ENCODE data around the gene PACRG.

Gene PACRG

GRCh38 chr6:162921062-162921461 is 193.3 kb downstream of the PACRG start:
- no peaks in the 10 kb centered on the region for H3K9me3 ChIP-seq

GRCh38 chr6:162921510-162922040 is 193.8 kb downstream of the PACRG start:
- Histone ChIP-seq H3K9me3 (no peaks in the 10 kb centered on the region), H3K36me3 (no peaks in the 10 kb centered on the region), H3K4me1 (ENCODE audit: control insufficient read depth in 1 of 2, insufficient read depth in 1 of 2, low read depth in 1 of 2, low read length in 1 of 2) (no peaks in the 10 kb centered on the region), H3K4me3 (ENCODE audit: low read depth in 1 of 2, low read length in 1 of 2) (no peak overlapping the region), H3K27ac (no peak overlapping the region), H3K27me3 (no peaks in the 10 kb centered on the region)
- no peak for TF ChIP-seq CTCF (IDR thresholded peaks at IDR 0.05)

More at GRCh38 chr6:162921062-162921461, 193.3 kb downstream of the PACRG start:
- TF ChIP-seq CTCF (IDR thresholded peaks at IDR 0.05), result no peak
- Histone ChIP-seq H3K27me3 (no peaks in the 10 kb centered on the region), H3K27ac (no peak overlapping the region), H3K36me3 (no peaks in the 10 kb centered on the region), H3K4me3 (ENCODE audit: low read depth in 1 of 2, low read length in 1 of 2) (no peak overlapping the region), H3K4me1 (ENCODE audit: control insufficient read depth in 1 of 2, insufficient read depth in 1 of 2, low read depth in 1 of 2, low read length in 1 of 2) (no peaks in the 10 kb centered on the region)

- Histone ChIP-seq H3K27ac (no peak overlapping the region), H3K4me1 (ENCODE audit: control insufficient read depth in 1 of 2, insufficient read depth in 1 of 2, low read depth in 1 of 2, low read length in 1 of 2) (no peaks in the 10 kb centered on the region), H3K9me3 (no peaks in the 10 kb centered on the region), H3K4me3 (ENCODE audit: low read depth in 1 of 2, low read length in 1 of 2) (no peak overlapping the region), H3K27me3 (no peaks in the 10 kb centered on the region), H3K36me3 (no peaks in the 10 kb centered on the region)
- TF ChIP-seq CTCF (IDR thresholded peaks at IDR 0.05), result no peak
These were observed 194.9 kb downstream of the PACRG start for GRCh38 chr6:162922563-162923166.

- no peaks in the 10 kb centered on the region for H3K36me3 ChIP-seq
- H3K27ac ChIP-seq, result no peak overlapping the region
- no peaks in the 10 kb centered on the region for H3K4me1 ChIP-seq (ENCODE audit: control insufficient read depth in 1 of 2, insufficient read depth in 1 of 2, low read depth in 1 of 2, low read length in 1 of 2)
- H3K4me3 ChIP-seq (ENCODE audit: low read depth in 1 of 2, low read length in 1 of 2), result no peak overlapping the region
- TF ChIP-seq CTCF (IDR thresholded peaks at IDR 0.05), result no peak
- H3K9me3 ChIP-seq, result no peaks in the 10 kb centered on the region
- no peaks in the 10 kb centered on the region for H3K27me3 ChIP-seq
These were observed 207.1 kb downstream of the PACRG start for GRCh38 chr6:162934844-162935243.

- TF ChIP-seq CTCF (IDR thresholded peaks at IDR 0.05), result no peak
These were observed 212.7 kb downstream of the PACRG start for GRCh38 chr6:162940426-162940825.

More at GRCh38 chr6:162940426-162940825, 212.7 kb downstream of the PACRG start:
- H3K9me3 ChIP-seq, result no peaks in the 10 kb centered on the region
- no peak overlapping the region for H3K27ac ChIP-seq
- H3K36me3 ChIP-seq, result no peaks in the 10 kb centered on the region
- H3K27me3 ChIP-seq, result no peaks in the 10 kb centered on the region
- H3K4me3 ChIP-seq (ENCODE audit: low read depth in 1 of 2, low read length in 1 of 2), result no peak overlapping the region
- H3K4me1 ChIP-seq (ENCODE audit: control insufficient read depth in 1 of 2, insufficient read depth in 1 of 2, low read depth in 1 of 2, low read length in 1 of 2), result no peaks in the 10 kb centered on the region

Data from neutrophil (primary cell).